HEK293 (cell line): ENCODE results near the gene NHLRC3.
"Not testable (repeated sequence)": the region's sequence is repeated elsewhere in the genome, so short reads cannot be mapped to it uniquely, and the experiment has no call there.

ENCODE experiments used
- CTCF ChIA-PET: fragments of 350-600 bp; formaldehyde crosslinking; extraction: SDS; loops from one replicate; lab custom pipeline; 2021; ENCODE audit warnings: antibody characterized with exemption; lab: Yijun Ruan, JAX
- POLR2A ChIA-PET: fragments of 300-600 bp; formaldehyde crosslinking; extraction: SDS; loops from one replicate; lab custom pipeline; 2020; ENCODE audit warnings: antibody characterized with exemption, inconsistent platforms; lab: Yijun Ruan, JAX
- H3K27ac ChIP-seq: fragments of 200-500 bp; sonication (Bioruptor generic); 2 replicates; pipeline ENCODE4 v1.5.1; 2014; ENCODE audit warnings: low read depth, low read length, control low read depth, inconsistent platforms; ENCODE audit errors: extremely low read depth
- H3K36me3 ChIP-seq, 2 experiments: fragments of 200-500 bp in 1 of 2; sonication (Bioruptor generic) in 1 of 2; 1 replicate in 1 of 2; 2 replicates in 1 of 2; pipeline ENCODE4 v1.5.1; 2014 to 2017; ENCODE audit warnings: inconsistent platforms in 2 of 2, low read length in 2 of 2; ENCODE audit not compliant: control insufficient read depth in 2 of 2, insufficient read depth in 1 of 2
- H3K4me1 ChIP-seq: fragments of 200-500 bp; sonication (Bioruptor generic); 2 replicates; pipeline ENCODE4 v1.5.1; 2014; ENCODE audit warnings: mild to moderate bottlenecking, low read length, inconsistent platforms; ENCODE audit not compliant: control insufficient read depth, insufficient read depth
- H3K4me3 ChIP-seq: 2 replicates; pipeline ENCODE4 v1.5.1; 2011; ENCODE audit warnings: low read depth, mild to moderate bottlenecking, control low read depth, low read length, moderate library complexity
- H3K9me3 ChIP-seq: fragments of 200-500 bp; sonication (Bioruptor generic); 2 replicates; pipeline ENCODE4 v1.5.1; 2014; ENCODE audit warnings: low read depth, low read length, inconsistent platforms; ENCODE audit not compliant: control insufficient read depth, insufficient read depth
- GLI2 ChIP-seq: fragments of 450-650 bp; formaldehyde crosslinking; IDR thresholded peaks from 2 replicates; pipeline ENCODE4; 2017; ENCODE audit warnings: missing biosample characterization, missing genetic modification characterization, low read depth, borderline replicate concordance
- KLF8 ChIP-seq: fragments of 450-650 bp; formaldehyde crosslinking; IDR thresholded peaks from 2 replicates; pipeline ENCODE4 v1.5.1; 2016; ENCODE audit warnings: missing biosample characterization, missing genetic modification characterization
- SCRT2 ChIP-seq: fragments of 450-650 bp; formaldehyde crosslinking; IDR thresholded peaks from 2 replicates; pipeline ENCODE4 v1.5.1; 2016; ENCODE audit warnings: missing biosample characterization, missing genetic modification characterization
- SP7 ChIP-seq: fragments of 450-650 bp; formaldehyde crosslinking; IDR thresholded peaks from 2 replicates; pipeline ENCODE4 v1.5.1; 2016; ENCODE audit warnings: missing biosample characterization, missing genetic modification characterization
- ZBTB1 ChIP-seq: fragments of 450-650 bp; formaldehyde crosslinking; IDR thresholded peaks from 2 replicates; pipeline ENCODE4 v1.5.1; 2016; ENCODE audit warnings: missing biosample characterization, missing genetic modification characterization
- ZBTB48 ChIP-seq: fragments of 450-650 bp; formaldehyde crosslinking; IDR thresholded peaks from 2 replicates; pipeline ENCODE4 v1.5.1; 2016; ENCODE audit warnings: missing biosample characterization, missing genetic modification characterization
- ZBTB8A ChIP-seq: fragments of 450-650 bp; formaldehyde crosslinking; IDR thresholded peaks from 2 replicates; pipeline ENCODE4 v1.5.1; 2016; ENCODE audit warnings: missing biosample characterization, missing genetic modification characterization
- ZFP3 ChIP-seq: fragments of 450-650 bp; formaldehyde crosslinking; IDR thresholded peaks from 2 replicates; pipeline ENCODE4 v1.5.1; 2016; ENCODE audit warnings: low read depth, missing biosample characterization, missing genetic modification characterization
- ZNF10 ChIP-seq: fragments of 450-650 bp; formaldehyde crosslinking; IDR thresholded peaks from 2 replicates; pipeline ENCODE4 v1.5.1; 2017; ENCODE audit warnings: missing biosample characterization, missing genetic modification characterization
- ZNF157 ChIP-seq: fragments of 450-650 bp; formaldehyde crosslinking; IDR thresholded peaks from 2 replicates; pipeline ENCODE4 v1.5.1; 2016; ENCODE audit warnings: missing biosample characterization, missing genetic modification characterization
- ZNF324 ChIP-seq: fragments of 450-650 bp; formaldehyde crosslinking; IDR thresholded peaks from 2 replicates; pipeline ENCODE4 v1.5.1; 2016; ENCODE audit warnings: missing biosample characterization, missing genetic modification characterization
- ZNF335 ChIP-seq: fragments of 450-650 bp; formaldehyde crosslinking; conservative IDR thresholded peaks from 2 replicates; pipeline ENCODE4 v1.5.1; 2016; ENCODE audit warnings: missing biosample characterization, missing genetic modification characterization
- ZNF37A ChIP-seq: fragments of 450-650 bp; IDR thresholded peaks from 2 replicates; pipeline ENCODE4 v1.5.1; 2018; ENCODE audit warnings: missing biosample characterization, missing genetic modification characterization
- ZNF433 ChIP-seq: fragments of 450-650 bp; formaldehyde crosslinking; IDR thresholded peaks from 2 replicates; pipeline ENCODE4 v1.5.1; 2016; ENCODE audit warnings: missing biosample characterization, missing genetic modification characterization, low read depth
- ZNF529 ChIP-seq: fragments of 450-650 bp; formaldehyde crosslinking; IDR thresholded peaks from 2 replicates; pipeline ENCODE4 v1.5.1; 2017; ENCODE audit warnings: missing genetic modification characterization, missing biosample characterization; ENCODE audit not compliant: insufficient replicate concordance
- ZNF544 ChIP-seq: fragments of 450-650 bp; formaldehyde crosslinking; IDR thresholded peaks from 2 replicates; pipeline ENCODE4 v1.5.0; 2017; ENCODE audit warnings: missing biosample characterization, missing genetic modification characterization
- ZNF623 ChIP-seq: fragments of 450-650 bp; formaldehyde crosslinking; IDR thresholded peaks from 2 replicates; pipeline ENCODE4 v1.5.1; 2016; ENCODE audit warnings: missing biosample characterization, missing genetic modification characterization
- ZNF658 ChIP-seq: fragments of 450-650 bp; formaldehyde crosslinking; IDR thresholded peaks from 2 replicates; pipeline ENCODE4; 2016; ENCODE audit warnings: missing biosample characterization, missing genetic modification characterization
- TF ChIP-seq, protein P1 (sequence below): fragments of 450-650 bp; formaldehyde crosslinking; IDR thresholded peaks from 2 replicates; pipeline ENCODE4 v1.5.1; 2016; ENCODE audit warnings: missing biosample characterization, missing genetic modification characterization
- TF ChIP-seq, protein P2 (sequence below): fragments of 450-650 bp; formaldehyde crosslinking; IDR thresholded peaks from 2 replicates; pipeline ENCODE4 v1.5.1; 2016; ENCODE audit warnings: missing biosample characterization, missing genetic modification characterization, low read depth
- TF ChIP-seq, protein P3 (sequence below): fragments of 450-650 bp; formaldehyde crosslinking; IDR thresholded peaks from 2 replicates; pipeline ENCODE4 v1.5.1; 2016; ENCODE audit warnings: missing biosample characterization, missing genetic modification characterization
- TF ChIP-seq, protein P4 (sequence below): fragments of 450-650 bp; formaldehyde crosslinking; IDR thresholded peaks from 2 replicates; pipeline ENCODE4 v1.5.1; 2016; ENCODE audit warnings: missing biosample characterization, missing genetic modification characterization

The NHLRC3 gene

DNA sequence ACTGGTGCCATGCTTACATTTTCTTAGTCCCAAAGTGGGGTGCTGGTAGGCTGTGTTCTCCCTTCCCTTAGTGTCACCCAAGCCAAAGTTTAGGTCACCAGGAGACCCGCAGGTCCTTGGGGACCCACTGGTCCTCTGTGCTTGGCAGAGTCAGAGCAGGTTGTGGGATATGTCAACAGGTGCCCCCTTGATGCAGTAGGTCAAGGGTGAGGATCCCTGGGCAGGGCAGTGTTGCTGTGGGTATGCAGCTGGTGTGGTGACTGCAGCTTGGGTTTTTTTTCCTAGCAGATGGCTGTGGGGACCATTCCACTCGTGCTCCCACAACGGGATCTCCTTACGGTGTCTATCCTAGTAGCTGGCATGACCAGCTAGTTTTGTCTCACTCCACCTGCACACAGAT is 23.7 kb downstream of the NHLRC3 start:
- Histone ChIP-seq H3K27ac (no peak overlapping the region), H3K36me3 (no peaks in the 10 kb centered on the region), H3K4me3 (no peak overlapping the region), H3K4me1 (no peaks in the 10 kb centered on the region), H3K9me3 (no peaks in the 10 kb centered on the region)
- TF ChIP-seq ZNF157 = no peak
- TF ChIP-seq KLF8 (tag by site-specific recombination) = no peak
- no peak for TF ChIP-seq ZNF433 (tag by site-specific recombination)
- no peak for TF ChIP-seq ZBTB8A (tag by site-specific recombination)
- TF ChIP-seq SCRT2 (tag by site-specific recombination) = peak; percentile 53; the same call in 1 of the 2 replicates
- no peak for TF ChIP-seq GLI2 (tag by site-specific recombination)
- no peak for TF ChIP-seq ZNF529
- POLR2A ChIA-PET = no interaction called here
- CTCF ChIA-PET = no interaction called here

DNA sequence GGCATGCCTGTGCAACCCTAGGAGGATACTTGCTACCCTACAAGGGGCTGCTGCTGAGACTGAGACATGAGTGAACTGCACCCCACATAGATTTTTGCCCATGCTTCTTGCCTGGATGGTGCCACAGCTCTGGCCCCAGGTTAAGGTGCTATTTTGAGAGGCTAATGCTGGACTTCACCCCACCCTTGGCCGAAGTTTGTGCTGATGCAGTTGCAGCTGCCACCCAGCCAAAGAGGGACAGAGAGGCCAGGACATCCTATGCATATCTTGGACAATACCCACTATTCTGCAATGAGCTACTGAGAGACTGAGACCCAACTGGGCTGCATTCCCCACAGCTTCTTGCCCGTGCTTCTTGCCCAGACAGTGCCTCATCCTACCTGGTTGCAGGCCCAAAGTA is 34.6 kb downstream of the NHLRC3 start:
- TF ChIP-seq ZBTB48 = no peak
- no peak for TF ChIP-seq ZBTB1 (tag by site-specific recombination)
- no peak for TF ChIP-seq ZNF623 (tag by site-specific recombination)
- TF ChIP-seq, protein P1, sequence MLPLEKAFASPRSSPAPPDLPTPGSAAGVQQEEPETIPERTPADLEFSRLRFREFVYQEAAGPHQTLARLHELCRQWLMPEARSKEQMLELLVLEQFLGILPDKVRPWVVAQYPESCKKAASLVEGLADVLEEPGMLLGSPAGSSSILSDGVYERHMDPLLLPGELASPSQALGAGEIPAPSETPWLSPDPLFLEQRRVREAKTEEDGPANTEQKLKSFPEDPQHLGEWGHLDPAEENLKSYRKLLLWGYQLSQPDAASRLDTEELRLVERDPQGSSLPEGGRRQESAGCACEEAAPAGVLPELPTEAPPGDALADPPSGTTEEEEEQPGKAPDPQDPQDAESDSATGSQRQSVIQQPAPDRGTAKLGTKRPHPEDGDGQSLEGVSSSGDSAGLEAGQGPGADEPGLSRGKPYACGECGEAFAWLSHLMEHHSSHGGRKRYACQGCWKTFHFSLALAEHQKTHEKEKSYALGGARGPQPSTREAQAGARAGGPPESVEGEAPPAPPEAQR (tag by site-specific recombination) = no peak
- TF ChIP-seq ZNF544 (tag by site-specific recombination) = no peak
- TF ChIP-seq, protein P2, sequence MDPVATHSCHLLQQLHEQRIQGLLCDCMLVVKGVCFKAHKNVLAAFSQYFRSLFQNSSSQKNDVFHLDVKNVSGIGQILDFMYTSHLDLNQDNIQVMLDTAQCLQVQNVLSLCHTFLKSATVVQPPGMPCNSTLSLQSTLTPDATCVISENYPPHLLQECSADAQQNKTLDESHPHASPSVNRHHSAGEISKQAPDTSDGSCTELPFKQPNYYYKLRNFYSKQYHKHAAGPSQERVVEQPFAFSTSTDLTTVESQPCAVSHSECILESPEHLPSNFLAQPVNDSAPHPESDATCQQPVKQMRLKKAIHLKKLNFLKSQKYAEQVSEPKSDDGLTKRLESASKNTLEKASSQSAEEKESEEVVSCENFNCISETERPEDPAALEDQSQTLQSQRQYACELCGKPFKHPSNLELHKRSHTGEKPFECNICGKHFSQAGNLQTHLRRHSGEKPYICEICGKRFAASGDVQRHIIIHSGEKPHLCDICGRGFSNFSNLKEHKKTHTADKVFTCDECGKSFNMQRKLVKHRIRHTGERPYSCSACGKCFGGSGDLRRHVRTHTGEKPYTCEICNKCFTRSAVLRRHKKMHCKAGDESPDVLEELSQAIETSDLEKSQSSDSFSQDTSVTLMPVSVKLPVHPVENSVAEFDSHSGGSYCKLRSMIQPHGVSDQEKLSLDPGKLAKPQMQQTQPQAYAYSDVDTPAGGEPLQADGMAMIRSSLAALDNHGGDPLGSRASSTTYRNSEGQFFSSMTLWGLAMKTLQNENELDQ (tag by site-specific recombination) = no peak
- no peak for TF ChIP-seq ZNF658 (tag by site-specific recombination)
- TF ChIP-seq, protein P3, sequence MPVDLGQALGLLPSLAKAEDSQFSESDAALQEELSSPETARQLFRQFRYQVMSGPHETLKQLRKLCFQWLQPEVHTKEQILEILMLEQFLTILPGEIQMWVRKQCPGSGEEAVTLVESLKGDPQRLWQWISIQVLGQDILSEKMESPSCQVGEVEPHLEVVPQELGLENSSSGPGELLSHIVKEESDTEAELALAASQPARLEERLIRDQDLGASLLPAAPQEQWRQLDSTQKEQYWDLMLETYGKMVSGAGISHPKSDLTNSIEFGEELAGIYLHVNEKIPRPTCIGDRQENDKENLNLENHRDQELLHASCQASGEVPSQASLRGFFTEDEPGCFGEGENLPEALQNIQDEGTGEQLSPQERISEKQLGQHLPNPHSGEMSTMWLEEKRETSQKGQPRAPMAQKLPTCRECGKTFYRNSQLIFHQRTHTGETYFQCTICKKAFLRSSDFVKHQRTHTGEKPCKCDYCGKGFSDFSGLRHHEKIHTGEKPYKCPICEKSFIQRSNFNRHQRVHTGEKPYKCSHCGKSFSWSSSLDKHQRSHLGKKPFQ (tag by site-specific recombination) = no peak
- no peak for TF ChIP-seq ZFP3 (tag by site-specific recombination)
- no peak for TF ChIP-seq ZNF324 (tag by site-specific recombination)
- TF ChIP-seq ZNF10 = no peak
- TF ChIP-seq, all 188 proteins: peak for 0
- POLR2A ChIA-PET = no interaction called here
- CTCF ChIA-PET = no interaction called here

DNA sequence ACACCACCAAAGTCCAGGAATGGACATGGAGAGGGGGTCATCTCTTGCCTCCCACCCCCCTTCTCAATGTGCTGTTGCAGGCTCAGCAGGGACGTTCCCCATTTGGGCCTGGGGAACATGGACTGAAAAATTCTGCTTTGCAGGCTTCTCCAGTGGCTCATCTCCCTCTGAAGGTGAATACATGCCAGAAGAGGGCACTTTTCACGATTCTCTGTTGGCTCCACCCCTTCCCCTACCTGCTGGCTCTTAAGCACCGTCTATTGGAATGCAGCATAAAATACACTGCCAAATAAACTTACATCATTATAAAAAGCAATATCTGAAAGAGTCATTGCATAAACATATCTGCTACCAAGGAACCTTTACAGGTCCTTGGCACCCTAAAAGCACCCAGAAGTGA is 35.7 kb downstream of the NHLRC3 start:
- CTCF ChIA-PET = no interaction called here
- no peak overlapping the region for H3K27ac ChIP-seq
- H3K4me3 ChIP-seq = no peak overlapping the region
- no peaks in the 10 kb centered on the region for H3K4me1 ChIP-seq
- no peaks in the 10 kb centered on the region for H3K36me3 ChIP-seq
- H3K9me3 ChIP-seq = no peaks in the 10 kb centered on the region
- TF ChIP-seq ZNF335 (tag by site-specific recombination) = no peak
- TF ChIP-seq, protein P4, sequence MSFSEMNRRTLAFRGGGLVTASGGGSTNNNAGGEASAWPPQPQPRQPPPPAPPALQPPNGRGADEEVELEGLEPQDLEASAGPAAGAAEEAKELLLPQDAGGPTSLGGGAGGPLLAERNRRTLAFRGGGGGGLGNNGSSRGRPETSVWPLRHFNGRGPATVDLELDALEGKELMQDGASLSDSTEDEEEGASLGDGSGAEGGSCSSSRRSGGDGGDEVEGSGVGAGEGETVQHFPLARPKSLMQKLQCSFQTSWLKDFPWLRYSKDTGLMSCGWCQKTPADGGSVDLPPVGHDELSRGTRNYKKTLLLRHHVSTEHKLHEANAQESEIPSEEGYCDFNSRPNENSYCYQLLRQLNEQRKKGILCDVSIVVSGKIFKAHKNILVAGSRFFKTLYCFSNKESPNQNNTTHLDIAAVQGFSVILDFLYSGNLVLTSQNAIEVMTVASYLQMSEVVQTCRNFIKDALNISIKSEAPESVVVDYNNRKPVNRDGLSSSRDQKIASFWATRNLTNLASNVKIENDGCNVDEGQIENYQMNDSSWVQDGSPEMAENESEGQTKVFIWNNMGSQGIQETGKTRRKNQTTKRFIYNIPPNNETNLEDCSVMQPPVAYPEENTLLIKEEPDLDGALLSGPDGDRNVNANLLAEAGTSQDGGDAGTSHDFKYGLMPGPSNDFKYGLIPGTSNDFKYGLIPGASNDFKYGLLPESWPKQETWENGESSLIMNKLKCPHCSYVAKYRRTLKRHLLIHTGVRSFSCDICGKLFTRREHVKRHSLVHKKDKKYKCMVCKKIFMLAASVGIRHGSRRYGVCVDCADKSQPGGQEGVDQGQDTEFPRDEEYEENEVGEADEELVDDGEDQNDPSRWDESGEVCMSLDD (tag by site-specific recombination) = no peak
- TF ChIP-seq ZNF37A (tag by site-specific recombination) = no peak
- no peak for TF ChIP-seq ZNF529
- TF ChIP-seq SP7 (tag by site-specific recombination) = no peak
- POLR2A ChIA-PET = no interaction called here

More for the DNA sequence above, 34.6 kb downstream of the NHLRC3 start:
- Histone ChIP-seq H3K36me3 (no peaks in the 10 kb centered on the region), H3K4me1 (no peaks in the 10 kb centered on the region), H3K27ac (no peak overlapping the region), H3K4me3 (no peak overlapping the region), H3K9me3 (no peaks in the 10 kb centered on the region)

DNA sequence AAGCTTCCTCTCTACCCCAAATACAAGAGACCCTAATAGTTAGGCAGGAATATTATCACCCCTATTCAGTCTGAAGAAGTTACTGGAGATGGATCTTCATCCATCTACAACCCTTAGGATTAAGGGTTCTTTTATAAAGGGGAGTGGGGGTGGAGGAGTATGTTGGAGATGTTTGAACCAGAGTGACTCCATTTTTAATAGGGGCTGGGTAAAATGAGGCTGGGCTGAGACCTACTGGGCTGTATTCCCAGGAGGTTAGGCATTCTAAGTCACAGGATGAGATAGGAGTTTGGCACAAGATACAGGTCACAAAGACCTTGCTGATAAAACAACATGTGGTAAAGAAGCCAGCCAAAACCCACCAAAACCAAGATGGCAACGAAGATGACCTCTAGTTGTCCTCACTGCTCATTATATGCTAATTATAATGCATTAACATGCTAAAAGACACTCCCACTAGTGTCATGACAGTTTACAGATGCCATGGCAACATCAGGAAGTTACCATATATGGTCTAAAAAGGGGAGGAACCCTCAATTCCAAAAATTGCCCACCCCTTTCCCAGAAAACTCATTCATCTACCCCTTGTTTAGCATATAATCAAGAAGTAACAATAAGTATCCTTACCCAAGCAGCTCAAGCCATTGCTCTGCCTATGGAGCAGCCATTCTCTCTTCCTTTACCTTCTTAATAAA is 48.1 kb downstream of the NHLRC3 start:
- H3K9me3 ChIP-seq, H3K4me3 ChIP-seq, H3K4me1 ChIP-seq, H3K27ac ChIP-seq, POLR2A ChIA-PET, CTCF ChIA-PET, H3K36me3 ChIP-seq: not testable (repeated sequence)
